ENCODE data around the gene TIGD7. TPM values are rescaled to one million over a fixed set of nuclear protein-coding genes. Genes with fewer than 3 reads are reported as not detected.
A peak's percentile ranks its signal among the peaks of the same experiment; 100 is the strongest.

The TIGD7 gene
- total and polyA plus RNA-seq, 2 of the 13 experiments (the other 11 are each of a cell fraction or from before 2014, with no cell fraction given), result not detected

DNA sequence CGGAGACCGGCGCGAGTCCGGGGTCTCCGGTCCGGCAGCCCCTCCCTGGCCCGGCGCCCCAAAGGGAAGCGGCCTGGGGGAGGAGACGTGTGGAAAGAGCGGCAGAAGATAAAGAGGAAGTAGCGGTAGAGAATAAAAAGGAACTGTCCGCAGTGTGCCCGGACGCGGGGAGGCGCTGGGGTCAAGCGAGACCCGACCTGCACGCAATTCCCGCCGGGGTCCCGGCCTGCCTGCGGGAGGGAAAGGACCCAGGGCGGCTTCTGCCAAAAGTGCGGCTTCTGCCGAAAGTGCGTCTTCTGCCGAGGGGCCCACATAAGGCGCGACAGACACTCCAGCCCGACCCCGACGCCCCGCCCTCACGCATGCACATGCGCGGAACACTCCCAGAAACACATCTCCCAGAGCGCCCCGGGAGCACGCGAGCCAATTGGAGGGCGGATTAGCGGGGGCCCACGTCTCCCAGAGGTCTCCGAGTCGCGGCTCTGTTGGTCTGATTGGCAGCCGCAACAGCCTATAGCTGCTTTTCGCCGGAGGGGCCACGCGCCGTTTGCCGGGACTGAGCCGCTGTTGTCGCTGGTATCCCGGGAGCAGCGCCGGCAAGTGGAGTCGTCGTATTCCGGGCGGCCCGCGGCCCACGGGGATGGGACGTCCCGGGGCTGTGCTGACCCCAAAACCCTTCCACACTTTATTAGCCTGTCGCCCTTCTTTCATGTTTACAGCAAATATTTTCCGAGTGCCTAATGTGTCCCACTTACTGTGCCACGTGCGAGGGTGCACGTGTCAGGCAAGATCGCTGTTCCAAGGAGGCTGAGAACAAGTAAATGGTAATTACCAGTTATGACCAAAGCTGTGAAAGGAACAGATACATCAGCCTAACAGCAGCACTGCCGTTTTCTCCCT lies 40.8 kb downstream of the TIGD7 start (continued):
- TF ChIP-seq KDM5B (CRISPR knock-in tag; IDR thresholded peaks at IDR 0.05; ENCODE audit: borderline replicate concordance) (peak; percentile 80; the same call in 1 of the 2 replicates), RFX1 (IDR thresholded peaks at IDR 0.05) (no peak), CEBPB (IDR thresholded peaks at IDR 0.05; ENCODE audit: borderline replicate concordance, low read depth, low read length) (no peak), FOXK2 (IDR thresholded peaks at IDR 0.05) (peak; percentile 60; the same call in 1 of the 2 replicates), TRIM24 (CRISPR knock-in tag; IDR thresholded peaks at IDR 0.05) (no peak), CCAR2 (optimal IDR thresholded peaks at IDR 0.05; ENCODE audit: low read depth, low read length) (no peak), XRCC5 (optimal IDR thresholded peaks at IDR 0.05; ENCODE audit: low read length) (no peak), GABPB1 (CRISPR knock-in tag; IDR thresholded peaks at IDR 0.05) (peak; percentile 90), ZIK1 (CRISPR knock-in tag; IDR thresholded peaks at IDR 0.05; ENCODE audit: borderline replicate concordance, low read depth) (peak; percentile 92), TFDP1 (CRISPR knock-in tag; IDR thresholded peaks at IDR 0.05; ENCODE audit: borderline replicate concordance) (peak; percentile 68; the same call in 1 of the 2 replicates), ZNF550 (CRISPR knock-in tag; IDR thresholded peaks at IDR 0.05; ENCODE audit: borderline replicate concordance) (no peak), ZNF674 (CRISPR knock-in tag; IDR thresholded peaks at IDR 0.05; ENCODE audit: low read depth) (no peak), TGIF2 (CRISPR knock-in tag; IDR thresholded peaks at IDR 0.05) (0 out of 2 replicates have a peak, but pooled peaks have one; percentile 33), FOXA1 (IDR thresholded peaks at IDR 0.05) (no peak), FOXA1 (CRISPR knock-in tag; IDR thresholded peaks at IDR 0.05) (no peak), ZNF776 (CRISPR knock-in tag; IDR thresholded peaks at IDR 0.05) (peak; percentile 48; the same call in 1 of the 2 replicates), FOXM1 (CRISPR knock-in tag; IDR thresholded peaks at IDR 0.05) (no peak), MIER3 (CRISPR knock-in tag; IDR thresholded peaks at IDR 0.05; ENCODE audit: borderline replicate concordance) (no peak), ZNF317 (CRISPR knock-in tag; IDR thresholded peaks at IDR 0.05) (peak; percentile 69; the same call in 1 of the 2 replicates), NFYB (CRISPR knock-in tag; IDR thresholded peaks at IDR 0.05) (peak; percentile 99), MAFG (CRISPR knock-in tag; IDR thresholded peaks at IDR 0.05) (no peak), IRF2 (CRISPR knock-in tag; IDR thresholded peaks at IDR 0.05) (0 out of 2 replicates have a peak, but pooled peaks have one; percentile 33), ZSCAN30 (CRISPR knock-in tag; IDR thresholded peaks at IDR 0.05) (no peak), ZNF816 (CRISPR knock-in tag; IDR thresholded peaks at IDR 0.05; ENCODE audit: borderline replicate concordance) (0 out of 2 replicates have a peak, but pooled peaks have one; percentile 67), PRPF4 (IDR thresholded peaks at IDR 0.05; ENCODE audit: low read depth, low read length, poor library complexity, severe bottlenecking) (no peak), CENPX (CRISPR knock-in tag; IDR thresholded peaks at IDR 0.05) (no peak), ZNF597 (CRISPR knock-in tag; IDR thresholded peaks at IDR 0.05) (no peak), ZNF552 (CRISPR knock-in tag; IDR thresholded peaks at IDR 0.05; ENCODE audit: borderline replicate concordance) (no peak)
- TF ChIP-seq, protein P1, sequence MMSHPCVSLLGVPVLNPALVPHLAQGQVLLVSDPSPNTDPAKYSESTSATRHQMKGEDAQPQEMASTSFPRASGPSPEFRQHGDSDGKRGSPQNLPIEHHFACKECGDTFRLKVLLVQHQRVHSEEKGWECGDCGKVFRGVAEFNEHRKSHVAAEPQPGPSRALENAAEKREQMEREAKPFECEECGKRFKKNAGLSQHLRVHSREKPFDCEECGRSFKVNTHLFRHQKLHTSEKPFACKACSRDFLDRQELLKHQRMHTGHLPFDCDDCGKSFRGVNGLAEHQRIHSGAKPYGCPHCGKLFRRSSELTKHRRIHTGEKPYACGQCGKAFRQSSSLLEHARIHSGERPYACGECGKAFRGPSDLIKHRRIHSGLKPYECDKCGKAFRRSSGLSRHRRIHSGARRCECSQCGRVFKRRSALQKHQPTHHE (CRISPR knock-in tag; IDR thresholded peaks at IDR 0.05; ENCODE audit: borderline replicate concordance), result no peak; the same call in 1 of the 2 replicates

Measured in HepG2 (cell line).